Vagina (tissue), 2 donors: ENCODE data around the gene F3.
"Not testable (repeated sequence)": the region's sequence is repeated elsewhere in the genome, so short reads cannot be mapped to it uniquely, and the experiment has no call there.

ENCODE experiments used
- POLR2A ChIP-seq, 2 donors: fragments of 450-650 bp; IDR thresholded peaks; one replicate each; pipeline ENCODE4 v1.6.1; 2017; ENCODE audit warnings: antibody characterized with exemption in 2 of 2, mild to moderate bottlenecking in 2 of 2, moderate library complexity in 2 of 2
- POLR2AphosphoS5 ChIP-seq, 2 donors: sonication (generic); formaldehyde crosslinking; IDR thresholded peaks; one replicate each; pipeline ENCODE4 v1.9.0; 2017; ENCODE audit warnings: antibody characterized with exemption in 2 of 2, mild to moderate bottlenecking in 2 of 2, low read depth in 1 of 2; ENCODE audit not compliant: insufficient read depth in 1 of 2
- TF ChIP-seq, protein P1 (sequence below), 3 experiments: fragments of 450-650 bp in 2 of 3; fragments of 200-600 bp in 1 of 3; sonication (generic) in 1 of 3; IDR thresholded peaks; one replicate each; pipeline ENCODE4 v1.5.1; 2017 to 2019; ENCODE audit warnings: antibody characterized with exemption in 3 of 3, mild to moderate bottlenecking in 2 of 3, moderate library complexity in 2 of 3

DNA sequence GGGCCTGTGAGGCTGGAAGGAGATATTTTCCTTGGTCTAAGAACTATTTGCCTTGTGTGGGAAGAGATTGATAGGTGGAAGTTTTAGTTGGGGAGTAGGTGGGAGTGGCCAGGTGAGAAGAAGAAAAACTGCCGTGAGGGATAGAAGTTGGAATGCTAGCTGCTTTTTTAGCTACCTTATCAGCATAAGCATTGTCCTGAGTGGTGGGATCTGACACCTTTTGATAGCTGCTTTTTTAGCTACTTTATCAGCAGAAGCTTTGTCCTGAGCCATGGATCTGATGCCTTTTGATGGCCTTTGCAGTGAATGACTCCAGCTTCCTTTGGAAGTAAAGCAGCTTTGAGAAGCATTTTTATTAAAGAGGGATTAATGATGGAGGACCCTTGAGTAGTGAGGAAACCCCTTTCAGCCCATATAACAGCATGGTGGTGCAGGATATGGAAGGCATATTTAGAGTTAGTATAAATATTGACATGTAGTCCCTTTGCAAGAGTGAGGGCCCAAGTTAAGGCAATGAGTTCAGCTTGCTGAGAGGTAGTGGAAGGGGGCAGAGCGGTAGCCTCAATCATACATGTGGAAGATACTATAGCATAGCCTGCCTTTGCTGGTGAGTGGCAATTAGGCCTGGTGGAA, 26.5 kb upstream of the F3 start:
- TF ChIP-seq, protein P1, sequence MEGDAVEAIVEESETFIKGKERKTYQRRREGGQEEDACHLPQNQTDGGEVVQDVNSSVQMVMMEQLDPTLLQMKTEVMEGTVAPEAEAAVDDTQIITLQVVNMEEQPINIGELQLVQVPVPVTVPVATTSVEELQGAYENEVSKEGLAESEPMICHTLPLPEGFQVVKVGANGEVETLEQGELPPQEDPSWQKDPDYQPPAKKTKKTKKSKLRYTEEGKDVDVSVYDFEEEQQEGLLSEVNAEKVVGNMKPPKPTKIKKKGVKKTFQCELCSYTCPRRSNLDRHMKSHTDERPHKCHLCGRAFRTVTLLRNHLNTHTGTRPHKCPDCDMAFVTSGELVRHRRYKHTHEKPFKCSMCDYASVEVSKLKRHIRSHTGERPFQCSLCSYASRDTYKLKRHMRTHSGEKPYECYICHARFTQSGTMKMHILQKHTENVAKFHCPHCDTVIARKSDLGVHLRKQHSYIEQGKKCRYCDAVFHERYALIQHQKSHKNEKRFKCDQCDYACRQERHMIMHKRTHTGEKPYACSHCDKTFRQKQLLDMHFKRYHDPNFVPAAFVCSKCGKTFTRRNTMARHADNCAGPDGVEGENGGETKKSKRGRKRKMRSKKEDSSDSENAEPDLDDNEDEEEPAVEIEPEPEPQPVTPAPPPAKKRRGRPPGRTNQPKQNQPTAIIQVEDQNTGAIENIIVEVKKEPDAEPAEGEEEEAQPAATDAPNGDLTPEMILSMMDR (IDR thresholded peaks at IDR 0.05) = not testable (repeated sequence)
- TF ChIP-seq POLR2A (IDR thresholded peaks at IDR 0.05); POLR2AphosphoS5 (IDR thresholded peaks at IDR 0.05; ENCODE audit: insufficient read depth in 1 of 2, low read depth in 1 of 2): not testable (repeated sequence)
